ENCODE measurements around the gene PRKG2. TPM values are rescaled to one million over a fixed set of nuclear protein-coding genes. Genes with fewer than 3 reads are reported as not detected.

PRKG2 gene, protein sequence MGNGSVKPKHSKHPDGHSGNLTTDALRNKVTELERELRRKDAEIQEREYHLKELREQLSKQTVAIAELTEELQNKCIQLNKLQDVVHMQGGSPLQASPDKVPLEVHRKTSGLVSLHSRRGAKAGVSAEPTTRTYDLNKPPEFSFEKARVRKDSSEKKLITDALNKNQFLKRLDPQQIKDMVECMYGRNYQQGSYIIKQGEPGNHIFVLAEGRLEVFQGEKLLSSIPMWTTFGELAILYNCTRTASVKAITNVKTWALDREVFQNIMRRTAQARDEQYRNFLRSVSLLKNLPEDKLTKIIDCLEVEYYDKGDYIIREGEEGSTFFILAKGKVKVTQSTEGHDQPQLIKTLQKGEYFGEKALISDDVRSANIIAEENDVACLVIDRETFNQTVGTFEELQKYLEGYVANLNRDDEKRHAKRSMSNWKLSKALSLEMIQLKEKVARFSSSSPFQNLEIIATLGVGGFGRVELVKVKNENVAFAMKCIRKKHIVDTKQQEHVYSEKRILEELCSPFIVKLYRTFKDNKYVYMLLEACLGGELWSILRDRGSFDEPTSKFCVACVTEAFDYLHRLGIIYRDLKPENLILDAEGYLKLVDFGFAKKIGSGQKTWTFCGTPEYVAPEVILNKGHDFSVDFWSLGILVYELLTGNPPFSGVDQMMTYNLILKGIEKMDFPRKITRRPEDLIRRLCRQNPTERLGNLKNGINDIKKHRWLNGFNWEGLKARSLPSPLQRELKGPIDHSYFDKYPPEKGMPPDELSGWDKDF
- total RNA-seq, result 10 to 100 TPM; 13.2 to 49.5 (median 34.1) TPM

DNA sequence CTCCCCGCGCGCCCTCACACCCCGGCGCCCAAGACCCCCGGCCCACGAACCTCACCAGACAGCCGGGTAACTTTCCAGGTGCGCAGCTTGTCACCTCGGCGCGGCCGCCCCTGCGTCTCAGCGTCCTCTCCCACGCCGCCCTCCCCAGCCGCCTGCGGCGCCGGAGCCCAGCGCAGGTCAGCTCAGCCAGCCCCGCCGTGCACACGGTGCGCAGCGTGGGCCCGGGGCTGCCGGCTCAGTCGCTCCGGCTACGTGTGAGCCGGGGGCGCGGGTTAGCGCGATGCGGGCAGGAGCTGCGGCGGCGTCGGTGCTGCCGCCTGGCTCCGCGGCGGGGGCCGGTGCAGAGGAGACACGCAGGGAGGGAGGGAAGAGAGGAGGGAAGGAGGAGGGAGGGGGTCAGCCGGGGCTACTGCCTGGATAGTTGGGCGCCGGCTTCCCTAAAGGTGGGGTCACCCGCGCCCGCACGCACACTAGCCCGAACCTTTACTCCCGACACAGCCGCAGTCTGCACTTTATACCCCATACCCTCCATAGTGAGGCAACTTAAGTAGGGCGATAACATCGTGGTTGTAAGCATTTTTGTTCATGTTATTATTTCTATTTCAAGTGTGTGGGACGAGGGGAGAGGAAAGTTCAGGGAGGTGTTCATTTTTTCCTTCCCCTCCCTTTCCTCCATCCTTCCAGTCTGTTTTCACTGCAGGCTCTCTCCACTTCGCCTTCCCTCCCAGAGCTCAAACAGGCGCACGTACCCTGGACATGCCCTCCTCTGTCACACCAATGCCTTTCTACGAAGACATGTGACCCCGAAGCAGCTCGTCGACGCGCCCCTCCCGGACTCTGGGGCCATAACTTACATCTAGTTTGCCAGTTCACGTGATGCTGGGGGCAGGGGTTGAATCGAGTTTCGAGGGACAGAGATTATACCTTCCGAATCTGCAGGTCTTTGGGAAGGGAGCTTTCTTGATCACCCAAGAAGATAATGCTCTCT is at the start of gene PRKG2:
PRKG2 (minus strand) TSS at position 342 of the 988 bp plus-strand sequence. CDS start 10,175 bp downstream, outside the sequence.
- no peaks in the 10 kb centered on the region for H3K27me3 ChIP-seq
- TF ChIP-seq POLR2A (IDR thresholded peaks at IDR 0.05), result peak in 1 of 2 donors; percentile 74
- peak in 1 of 6 experiments; percentile 11 for TF ChIP-seq CTCF (IDR thresholded peaks at IDR 0.05)
- H3K27ac ChIP-seq, result peak within 1 kb of the TSS in 3 of 4 donors; percentile 68 to 94 (median 79)
- no peaks in the 10 kb centered on the region for H3K9me3 ChIP-seq
- peak in 2 of 3 donors; percentile 76 to 79 for DNase-seq
- H3K4me1 ChIP-seq, result peaks cover 0 to 22% (median 0%) of the 10 kb centered on the region in 4 donors
- no peaks in the 10 kb centered on the region for H3K36me3 ChIP-seq
- H3K4me3 ChIP-seq, result peak within 1 kb of the TSS in 3 of 4 donors; percentile 34 to 70 (median 64)

DNA sequence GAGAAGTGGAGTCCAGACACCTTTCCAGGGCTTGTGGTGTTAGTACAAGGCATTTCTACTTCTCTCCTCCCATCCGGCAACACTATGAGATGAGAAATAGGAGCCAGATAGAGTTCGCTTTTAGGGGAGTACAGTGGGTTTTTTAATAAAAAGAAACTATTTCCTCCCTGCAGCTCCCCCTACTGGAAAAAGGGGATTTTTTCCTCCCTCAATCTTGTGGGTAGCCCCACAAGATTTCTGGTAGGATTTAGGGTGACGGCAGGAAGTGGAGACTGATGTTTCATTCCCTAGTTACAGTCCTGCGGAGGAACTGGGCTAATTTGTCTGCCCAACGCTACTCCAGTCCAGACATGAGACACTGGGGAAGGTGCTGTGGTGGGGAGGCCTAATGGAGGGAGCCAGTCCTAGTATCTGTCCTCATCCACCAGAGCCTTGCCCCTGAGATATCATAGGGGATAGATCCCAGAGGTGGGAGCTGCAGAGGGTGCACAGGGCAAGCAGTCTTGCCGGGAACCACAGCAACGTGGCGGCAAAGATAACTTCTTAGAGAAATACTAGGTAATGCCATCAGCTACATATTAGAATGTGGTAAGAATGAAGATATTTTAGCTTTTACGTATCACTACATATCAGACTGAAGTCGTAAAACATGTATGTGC is 45.5 kb upstream of the PRKG2 start:
- no peak overlapping the region for H3K4me3 ChIP-seq
- no peak for DNase-seq
- TF ChIP-seq POLR2A (IDR thresholded peaks at IDR 0.05) (no peak), CTCF (IDR thresholded peaks at IDR 0.05) (peak in 3 of 6 experiments; percentile 12 to 30 (median 21))
- H3K27ac ChIP-seq, result no peak overlapping the region
- no peaks in the 10 kb centered on the region for H3K4me1 ChIP-seq
- H3K27me3 ChIP-seq, result no peaks in the 10 kb centered on the region
- no peaks in the 10 kb centered on the region for H3K9me3 ChIP-seq
- no peaks in the 10 kb centered on the region for H3K36me3 ChIP-seq

GRCh38 chr4:81258841-81259550 is 44.0 kb upstream of the PRKG2 start:
- H3K27me3 ChIP-seq, result no peaks in the 10 kb centered on the region
- H3K36me3 ChIP-seq, result no peaks in the 10 kb centered on the region
- no peak for DNase-seq

GRCh38 chr4:81257816-81258215 is 42.8 kb upstream of the PRKG2 start:
- Histone ChIP-seq H3K36me3 (no peaks in the 10 kb centered on the region), H3K27ac (no peak overlapping the region), H3K4me1 (no peaks in the 10 kb centered on the region), H3K27me3 (no peaks in the 10 kb centered on the region), H3K9me3 (no peaks in the 10 kb centered on the region), H3K4me3 (no peak overlapping the region)
- no peak for DNase-seq
- TF ChIP-seq POLR2A (IDR thresholded peaks at IDR 0.05) (no peak), CTCF (IDR thresholded peaks at IDR 0.05) (no peak)

More at GRCh38 chr4:81258841-81259550, 44.0 kb upstream of the PRKG2 start:
- no peak for TF ChIP-seq CTCF (IDR thresholded peaks at IDR 0.05)
- TF ChIP-seq POLR2A (IDR thresholded peaks at IDR 0.05), result no peak
- Histone ChIP-seq H3K9me3 (no peaks in the 10 kb centered on the region), H3K4me3 (no peak overlapping the region), H3K4me1 (no peaks in the 10 kb centered on the region), H3K27ac (peak overlapping the region in 2 of 4 donors; percentile 61 to 83)
